HUES6 (cell line): ENCODE measurements around the gene ULK4.

Experiments
- H3K27ac ChIP-seq: 2 replicates; pipeline ENCODE4 v1.7.0; 2013; ENCODE audit warnings: low read depth, mild to moderate bottlenecking, low read length, inconsistent platforms
- H3K27me3 ChIP-seq: 2 replicates; pipeline ENCODE4 v1.6.1; 2013; ENCODE audit warnings: low read length; ENCODE audit not compliant: control insufficient read depth, insufficient read depth
- H3K36me3 ChIP-seq: 2 replicates; pipeline ENCODE4 v1.6.1; 2013; ENCODE audit warnings: low read length; ENCODE audit not compliant: control insufficient read depth, insufficient read depth
- H3K4me1 ChIP-seq: 2 replicates; pipeline ENCODE4 v1.6.1; 2013; ENCODE audit warnings: low read length; ENCODE audit not compliant: control insufficient read depth, insufficient read depth
- H3K4me3 ChIP-seq: 2 replicates; pipeline ENCODE4 v1.5.1; 2013; ENCODE audit warnings: low read depth, low read length
- H3K9ac ChIP-seq: one replicate; pipeline ENCODE4 v1.6.1; 2013; ENCODE audit warnings: mild to moderate bottlenecking, low read length
- H3K9me3 ChIP-seq: 2 replicates; pipeline ENCODE4 v1.6.1; 2013; ENCODE audit warnings: low read depth, low read length; ENCODE audit not compliant: control insufficient read depth, insufficient read depth

ULK4 gene

DNA sequence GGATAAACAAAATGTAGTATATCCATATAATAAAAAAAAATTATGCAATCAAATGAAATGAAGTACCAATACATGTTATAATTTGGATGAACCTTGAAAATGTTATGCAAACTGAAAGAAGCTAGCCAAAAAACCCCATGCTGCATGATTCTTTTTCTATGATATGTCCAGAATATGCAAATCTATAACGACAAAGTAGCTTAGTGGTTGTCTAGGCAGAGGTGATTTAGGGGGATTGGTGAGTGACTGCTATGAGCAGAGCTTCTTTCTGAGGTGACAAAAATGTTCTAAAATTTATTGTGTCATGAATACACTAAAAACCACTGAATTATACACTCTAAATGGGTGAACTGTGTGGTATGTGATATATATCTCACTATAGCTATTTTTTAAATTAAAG, 438.0 kb downstream of the ULK4 start:
- no peaks in the 10 kb centered on the region for H3K9me3 ChIP-seq
- H3K27ac ChIP-seq, result no peak overlapping the region
- H3K4me1 ChIP-seq, result peaks cover 2% of the 10 kb centered on the region
- no peak overlapping the region for H3K9ac ChIP-seq
- no peak overlapping the region for H3K4me3 ChIP-seq
- H3K36me3 ChIP-seq, result no peaks in the 10 kb centered on the region
- H3K27me3 ChIP-seq, result no peaks in the 10 kb centered on the region

DNA sequence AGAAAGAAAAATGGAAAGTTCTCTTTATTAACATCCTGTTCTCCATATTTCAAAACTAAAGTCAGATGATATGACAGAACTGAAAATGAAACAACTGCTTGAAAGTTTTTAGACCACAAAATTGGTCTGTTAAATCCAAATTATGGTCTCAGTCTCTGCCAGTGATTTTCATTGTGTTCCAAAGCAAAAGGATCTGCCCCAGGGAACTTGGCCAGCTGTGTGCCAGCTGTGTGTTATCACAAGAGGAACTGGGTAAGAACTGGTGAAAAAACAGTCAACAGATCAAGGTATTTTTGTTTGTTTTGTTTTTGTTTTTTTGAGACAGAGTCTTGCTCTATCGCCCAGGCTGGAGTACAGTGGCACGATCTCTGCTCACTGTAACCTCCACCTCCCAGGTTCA, 439.3 kb downstream of the ULK4 start:
- H3K36me3 ChIP-seq, result no peaks in the 10 kb centered on the region
- no peaks in the 10 kb centered on the region for H3K27me3 ChIP-seq
- no peaks in the 10 kb centered on the region for H3K9me3 ChIP-seq
- H3K9ac ChIP-seq, result no peak overlapping the region
- H3K4me1 ChIP-seq, result peaks cover 8% of the 10 kb centered on the region
- H3K27ac ChIP-seq, result no peak overlapping the region
- H3K4me3 ChIP-seq, result no peak overlapping the region

DNA sequence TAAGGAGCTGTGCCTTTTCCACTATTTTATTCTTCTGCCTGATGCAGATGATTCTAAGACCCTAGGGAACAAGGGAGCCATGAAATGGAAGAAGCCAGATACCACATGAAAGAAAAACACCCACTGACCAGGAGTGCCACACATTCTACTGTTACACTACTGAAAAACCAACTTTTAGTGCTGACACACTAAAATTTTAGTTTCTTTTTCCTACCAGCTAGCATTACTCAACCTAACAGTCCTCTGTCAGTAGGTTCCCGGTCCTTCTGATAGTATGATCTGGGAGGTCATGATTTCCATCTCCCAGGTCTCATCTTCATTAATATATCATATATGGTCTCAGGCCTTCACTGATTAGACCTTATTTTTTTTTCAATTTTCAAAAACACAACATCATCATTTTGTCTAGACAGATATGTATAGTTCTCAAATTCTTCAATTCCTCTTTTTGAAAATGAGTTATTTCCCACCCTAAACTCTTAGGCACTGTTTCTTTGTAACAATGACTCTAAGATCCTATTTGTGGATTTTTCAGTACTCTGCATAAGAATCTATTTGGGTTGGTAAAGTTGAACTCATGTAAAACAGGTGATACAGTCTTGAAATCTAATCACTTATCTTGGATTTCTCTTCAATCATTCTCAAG, 440.8 kb downstream of the ULK4 start:
- H3K36me3 ChIP-seq, result no peaks in the 10 kb centered on the region
- no peak overlapping the region for H3K9ac ChIP-seq
- H3K4me3 ChIP-seq, result no peak overlapping the region
- no peaks in the 10 kb centered on the region for H3K27me3 ChIP-seq
- H3K4me1 ChIP-seq, result peaks cover 8% of the 10 kb centered on the region
- H3K27ac ChIP-seq, result no peak overlapping the region
- 0 out of 2 replicates have a peak, but pooled peaks cover 3% of the 10 kb centered on the region for H3K9me3 ChIP-seq

DNA sequence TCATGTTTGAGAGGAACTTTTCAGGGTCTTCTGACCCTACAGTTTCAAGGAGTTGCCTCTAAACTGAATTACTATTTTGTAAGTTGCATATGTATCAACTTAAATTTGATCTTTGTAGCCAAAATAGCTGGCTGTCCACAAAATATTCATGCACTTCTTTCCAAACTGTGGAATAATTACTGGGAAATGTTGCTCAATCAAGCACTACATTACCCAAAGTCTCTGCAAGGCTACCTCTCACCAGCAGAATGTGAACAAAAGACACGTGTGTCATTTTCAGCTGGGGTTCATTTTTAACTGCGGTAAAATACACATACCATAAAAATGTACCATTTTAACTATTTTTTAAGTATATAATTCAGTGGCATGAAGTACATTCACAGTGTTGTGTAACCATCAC, 442.2 kb downstream of the ULK4 start:
- no peak overlapping the region for H3K27ac ChIP-seq
- no peak overlapping the region for H3K4me3 ChIP-seq
- H3K36me3 ChIP-seq, result no peaks in the 10 kb centered on the region
- 0 out of 2 replicates have a peak, but pooled peaks cover 3% of the 10 kb centered on the region for H3K9me3 ChIP-seq
- H3K27me3 ChIP-seq, result no peaks in the 10 kb centered on the region
- no peak overlapping the region for H3K9ac ChIP-seq
- H3K4me1 ChIP-seq, result peaks cover 8% of the 10 kb centered on the region

DNA sequence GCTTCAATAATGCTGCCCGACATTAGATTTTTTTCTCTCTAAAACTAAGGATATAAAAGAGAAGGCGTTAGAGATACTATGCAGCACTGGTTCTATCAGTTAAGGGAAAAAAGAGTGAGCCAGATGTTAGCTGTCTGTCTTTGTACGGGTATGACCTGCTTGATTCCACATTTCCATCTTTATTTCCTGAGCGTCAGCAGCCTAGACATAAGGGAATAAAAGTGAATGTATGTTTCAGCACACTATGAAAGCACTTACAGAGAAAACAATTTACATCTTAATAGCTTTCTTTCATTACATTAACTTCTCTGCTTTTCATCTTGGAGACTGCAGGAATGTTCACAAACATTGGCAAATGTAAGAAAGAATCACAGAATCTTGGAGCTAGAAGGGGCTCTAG, 443.3 kb downstream of the ULK4 start:
- Histone ChIP-seq H3K27me3 (no peaks in the 10 kb centered on the region), H3K27ac (no peak overlapping the region), H3K4me1 (peaks cover 8% of the 10 kb centered on the region), H3K36me3 (no peaks in the 10 kb centered on the region), H3K9me3 (0 out of 2 replicates have a peak, but pooled peaks cover 3% of the 10 kb centered on the region), H3K9ac (no peak overlapping the region), H3K4me3 (no peak overlapping the region)

DNA sequence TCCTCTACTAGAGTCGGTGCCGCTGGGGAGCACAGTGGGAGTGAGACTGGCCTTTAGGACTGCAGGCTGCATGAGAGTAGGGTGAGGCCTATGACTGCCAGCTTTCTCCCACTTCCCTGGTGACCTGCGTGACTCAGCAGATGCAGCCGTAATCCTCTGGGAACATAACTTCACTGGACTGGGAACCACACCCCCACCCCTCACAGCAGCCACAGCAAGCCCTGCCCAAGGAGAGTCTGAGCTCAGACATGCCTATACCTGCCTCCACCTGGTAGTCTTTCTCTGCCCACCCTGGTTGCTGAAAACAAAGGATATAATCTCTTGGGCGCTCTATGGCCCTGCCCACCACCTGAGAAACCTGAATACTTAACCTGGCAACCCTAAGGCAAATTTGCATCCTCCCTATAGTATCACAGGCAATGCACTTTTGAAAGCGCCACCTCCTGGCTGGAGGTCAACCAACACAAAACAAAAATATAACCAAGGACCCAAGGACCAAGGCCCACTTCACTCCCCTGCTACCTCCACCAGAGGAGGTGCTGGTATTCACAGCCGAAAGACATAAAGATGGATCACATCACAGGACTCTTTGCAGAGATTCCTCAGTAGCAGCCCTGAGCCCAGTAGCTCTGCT, 453.7 kb downstream of the ULK4 start:
- no peaks in the 10 kb centered on the region for H3K27me3 ChIP-seq
- H3K9ac ChIP-seq, result no peak overlapping the region
- H3K9me3 ChIP-seq, result no peaks in the 10 kb centered on the region; the same call in 1 of the 2 replicates
- H3K27ac ChIP-seq, result no peak overlapping the region
- H3K36me3 ChIP-seq, result no peaks in the 10 kb centered on the region
- no peak overlapping the region for H3K4me3 ChIP-seq
- H3K4me1 ChIP-seq, result peaks cover 7% of the 10 kb centered on the region; the same call in 1 of the 2 replicates

DNA sequence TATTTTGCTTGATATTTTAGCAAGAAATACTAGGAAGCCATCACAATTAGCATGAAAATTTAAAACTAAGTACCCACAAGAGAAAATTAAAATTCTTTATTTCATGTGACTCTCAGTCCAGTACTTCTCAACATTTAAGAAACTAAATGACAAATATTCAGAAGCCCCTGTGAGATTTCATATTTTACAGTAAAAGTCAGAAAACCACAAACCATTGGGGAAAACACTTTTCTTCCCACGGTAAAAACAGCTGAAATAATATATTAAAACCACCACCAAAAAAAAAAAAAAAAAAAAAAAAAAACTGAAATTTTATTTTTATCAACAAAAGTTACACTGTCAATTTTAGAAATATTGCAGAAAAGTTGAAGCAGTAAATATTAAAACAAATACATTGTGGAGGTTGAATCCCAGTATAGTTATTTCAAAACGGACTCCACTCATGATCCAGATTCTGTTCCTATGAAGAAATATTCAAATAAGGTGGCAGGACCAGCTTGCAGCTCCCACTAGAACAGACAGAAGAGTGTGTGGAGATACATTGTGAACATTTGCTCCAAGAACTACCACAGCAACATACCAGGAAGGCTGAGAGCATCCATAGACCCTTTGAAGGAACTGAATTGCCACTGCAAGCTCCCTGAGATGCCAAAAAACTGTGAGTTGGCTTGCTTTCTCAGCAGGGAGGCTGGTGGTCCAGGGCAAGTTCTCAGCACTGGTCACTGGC, 454.4 kb downstream of the ULK4 start:
- H3K9ac ChIP-seq, result no peak overlapping the region
- H3K36me3 ChIP-seq, result no peaks in the 10 kb centered on the region
- H3K4me3 ChIP-seq, result no peak overlapping the region
- H3K9me3 ChIP-seq, result no peaks in the 10 kb centered on the region; the same call in 1 of the 2 replicates
- no peaks in the 10 kb centered on the region for H3K27me3 ChIP-seq
- no peak overlapping the region for H3K27ac ChIP-seq
- H3K4me1 ChIP-seq, result peaks cover 7% of the 10 kb centered on the region; the same call in 1 of the 2 replicates

DNA sequence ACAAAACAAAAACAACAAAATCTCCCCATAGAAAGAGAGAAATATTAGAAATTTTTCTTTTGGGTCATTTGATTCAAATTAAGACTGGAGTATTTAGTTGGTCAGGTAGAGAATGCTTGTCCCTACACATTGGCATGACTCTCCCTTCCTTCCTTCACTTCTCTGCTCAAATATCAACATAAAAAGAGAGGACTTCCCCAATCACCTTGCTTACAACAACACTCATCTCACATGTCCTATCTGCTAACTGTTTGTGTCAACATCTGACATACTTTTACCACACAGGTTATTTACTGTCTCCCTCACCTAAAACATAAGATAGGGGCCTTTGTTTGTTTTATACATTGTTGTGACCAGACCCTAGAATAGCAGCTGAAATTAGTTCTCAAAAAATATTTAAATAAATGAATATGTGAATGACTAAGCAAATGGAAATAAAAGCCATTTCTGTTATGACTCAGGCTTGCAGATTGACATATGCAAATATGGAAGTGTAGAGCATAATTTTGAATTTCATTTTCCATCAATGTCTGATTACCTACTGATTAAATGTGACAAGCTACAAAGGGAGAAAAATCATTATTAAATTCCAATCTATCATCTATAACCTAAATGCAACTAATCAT, 457.8 kb downstream of the ULK4 start:
- no peaks in the 10 kb centered on the region for H3K27me3 ChIP-seq

DNA sequence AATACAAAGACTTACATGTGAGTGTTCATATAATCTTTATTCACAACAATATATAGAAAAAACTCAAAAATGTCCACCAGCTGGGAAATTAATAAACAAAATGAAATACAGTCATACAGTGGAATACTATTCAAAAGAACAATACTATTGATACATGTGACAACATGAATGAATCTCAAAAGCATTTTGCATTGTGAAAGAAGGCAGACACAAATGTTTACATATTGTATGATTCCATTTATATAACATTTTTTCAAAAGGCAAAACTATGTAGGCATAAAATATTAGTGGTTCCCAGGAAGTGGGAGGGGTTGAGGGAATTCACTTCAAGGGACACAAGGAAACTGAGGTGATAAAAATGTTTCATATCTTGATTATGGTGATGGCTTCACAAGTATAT, 459.4 kb downstream of the ULK4 start:
- no peaks in the 10 kb centered on the region for H3K9me3 ChIP-seq
- no peak overlapping the region for H3K27ac ChIP-seq
- H3K4me1 ChIP-seq, result peaks cover 3% of the 10 kb centered on the region; the same call in 1 of the 2 replicates
- H3K27me3 ChIP-seq, result no peaks in the 10 kb centered on the region
- no peak overlapping the region for H3K4me3 ChIP-seq
- no peaks in the 10 kb centered on the region for H3K36me3 ChIP-seq
- H3K9ac ChIP-seq, result no peak overlapping the region

More for the DNA sequence above, 457.8 kb downstream of the ULK4 start:
- no peaks in the 10 kb centered on the region for H3K36me3 ChIP-seq
- H3K9me3 ChIP-seq, result no peaks in the 10 kb centered on the region
- H3K4me1 ChIP-seq, result peaks cover 7% of the 10 kb centered on the region; the same call in 1 of the 2 replicates
- no peak overlapping the region for H3K9ac ChIP-seq
- no peak overlapping the region for H3K27ac ChIP-seq
- no peak overlapping the region for H3K4me3 ChIP-seq

DNA sequence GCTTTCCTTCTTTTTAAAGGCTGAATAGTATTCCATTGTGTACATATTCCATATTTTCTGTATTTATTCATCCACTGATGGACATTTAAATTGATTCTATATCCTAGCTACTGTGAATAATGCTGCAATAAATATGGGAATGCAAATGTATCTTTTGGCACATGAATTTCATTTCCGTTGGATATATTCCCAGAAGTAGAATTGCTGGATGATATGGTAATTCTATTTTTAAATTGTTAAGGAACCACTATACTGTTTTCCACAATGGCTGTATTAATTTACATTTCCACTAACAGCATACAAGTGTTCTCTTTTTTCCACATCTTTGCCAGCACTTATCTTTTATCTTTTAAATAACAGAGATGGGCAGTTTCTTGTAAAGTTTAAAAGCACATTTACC, 459.9 kb downstream of the ULK4 start:
- Histone ChIP-seq H3K4me1 (peaks cover 3% of the 10 kb centered on the region; the same call in 1 of the 2 replicates), H3K27ac (no peak overlapping the region), H3K36me3 (no peaks in the 10 kb centered on the region), H3K27me3 (no peaks in the 10 kb centered on the region), H3K9me3 (no peaks in the 10 kb centered on the region), H3K4me3 (no peak overlapping the region), H3K9ac (no peak overlapping the region)

DNA sequence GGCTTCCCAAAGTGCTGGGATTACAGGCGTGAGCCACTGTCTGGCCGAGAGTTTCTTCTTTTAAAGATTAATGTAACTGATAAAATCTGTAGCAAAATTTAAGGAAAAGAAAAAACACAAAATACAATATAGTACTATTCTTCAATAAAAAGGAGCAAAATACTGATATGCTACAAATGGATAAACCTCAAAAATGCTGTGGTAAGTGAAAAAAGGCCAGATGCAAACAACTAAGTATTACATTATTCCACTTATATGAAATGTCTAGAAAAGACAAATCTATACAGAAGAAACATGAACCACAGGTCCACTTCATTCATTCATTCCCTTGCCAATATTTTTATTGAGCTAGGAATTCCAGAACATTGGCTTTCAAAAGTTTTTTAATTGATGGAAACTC, 463.1 kb downstream of the ULK4 start:
- no peak overlapping the region for H3K9ac ChIP-seq
- H3K4me3 ChIP-seq, result no peak overlapping the region
- H3K9me3 ChIP-seq, result no peaks in the 10 kb centered on the region
- H3K27me3 ChIP-seq, result no peaks in the 10 kb centered on the region
- H3K27ac ChIP-seq, result no peak overlapping the region
- no peaks in the 10 kb centered on the region for H3K4me1 ChIP-seq
- H3K36me3 ChIP-seq, result no peaks in the 10 kb centered on the region
